Parathyroid adenoma (tissue), 2 donors: ENCODE measurements around the gene MBD2.

Experiments used
- H2AFZ ChIP-seq: fragments of 300-600 bp; sonication (generic); one replicate; pipeline ENCODE4 v1.7.0; 2017; ENCODE audit warnings: antibody characterized with exemption, mild to moderate bottlenecking
- H3K27ac ChIP-seq: fragments of 300-600 bp; sonication (generic); one replicate; pipeline ENCODE4 v1.7.0; 2017
- H3K27me3 ChIP-seq: fragments of 300-600 bp; sonication (generic); one replicate; pipeline ENCODE4 v1.7.0; 2017; ENCODE audit warnings: low read length; ENCODE audit not compliant: control insufficient read depth, insufficient read depth
- H3K36me3 ChIP-seq: fragments of 300-600 bp; sonication (generic); one replicate; pipeline ENCODE4 v1.7.0; 2017; ENCODE audit warnings: low read length; ENCODE audit not compliant: control insufficient read depth, insufficient read depth
- H3K4me1 ChIP-seq: fragments of 300-600 bp; sonication (generic); one replicate; pipeline ENCODE4 v1.7.0; 2017; ENCODE audit warnings: control low read depth
- H3K4me2 ChIP-seq: fragments of 300-600 bp; sonication (generic); one replicate; pipeline ENCODE4 v1.7.0; 2017; ENCODE audit warnings: low read length
- H3K4me3 ChIP-seq: fragments of 300-600 bp; sonication (generic); one replicate; pipeline ENCODE4 v1.7.0; 2017; ENCODE audit warnings: low read depth, low read length
- H3K79me2 ChIP-seq: fragments of 300-600 bp; sonication (generic); one replicate; pipeline ENCODE4 v1.7.0; 2017; ENCODE audit warnings: control low read depth
- H3K9ac ChIP-seq: fragments of 300-600 bp; sonication (generic); one replicate; pipeline ENCODE4 v1.7.0; 2017; ENCODE audit warnings: mild to moderate bottlenecking
- H3K9me3 ChIP-seq: fragments of 300-600 bp; sonication (generic); one replicate; pipeline ENCODE4 v1.7.0; 2017; ENCODE audit warnings: low read length; ENCODE audit not compliant: control insufficient read depth
- CTCF ChIP-seq: fragments of 300-600 bp; sonication (generic); IDR thresholded peaks from one replicate; pipeline ENCODE4 v1.7.0; 2017; ENCODE audit warnings: antibody characterized with exemption, mild to moderate bottlenecking
- donor health status: primary hyperparathyroidism.

MBD2 gene

GRCh38 chr18:54247511-54248175 is 23.2 kb upstream of the MBD2 start:
- H3K4me3 ChIP-seq = no peak overlapping the region
- H3K4me2 ChIP-seq = no peak overlapping the region
- H3K4me1 ChIP-seq = no peaks in the 10 kb centered on the region
- H3K27me3 ChIP-seq = no peaks in the 10 kb centered on the region
- H3K36me3 ChIP-seq = no peaks in the 10 kb centered on the region
- H3K9me3 ChIP-seq = no peaks in the 10 kb centered on the region
- no peaks in the 10 kb centered on the region for H3K79me2 ChIP-seq
- no peak for TF ChIP-seq CTCF
- no peak overlapping the region for H3K9ac ChIP-seq
- H3K27ac ChIP-seq = no peak overlapping the region
- H2AFZ ChIP-seq = peak overlapping the region; percentile 2

- H3K27me3 ChIP-seq = no peaks in the 10 kb centered on the region
- no peaks in the 10 kb centered on the region for H3K36me3 ChIP-seq
- no peak overlapping the region for H3K4me3 ChIP-seq
- H3K9ac ChIP-seq = no peak overlapping the region
- H3K4me2 ChIP-seq = no peak overlapping the region
- no peak for TF ChIP-seq CTCF
- no peaks in the 10 kb centered on the region for H3K9me3 ChIP-seq
- no peak overlapping the region for H3K27ac ChIP-seq
- no peaks in the 10 kb centered on the region for H3K4me1 ChIP-seq
- no peak overlapping the region for H2AFZ ChIP-seq
- no peaks in the 10 kb centered on the region for H3K79me2 ChIP-seq
Measured at GRCh38 chr18:54242327-54242726, 17.9 kb upstream of the MBD2 start.

GRCh38 chr18:54241483-54241882 is 17.0 kb upstream of the MBD2 start:
- H3K27ac ChIP-seq = no peak overlapping the region
- H2AFZ ChIP-seq = no peak overlapping the region
- no peak overlapping the region for H3K4me3 ChIP-seq
- no peaks in the 10 kb centered on the region for H3K36me3 ChIP-seq
- no peaks in the 10 kb centered on the region for H3K4me1 ChIP-seq
- no peak for TF ChIP-seq CTCF
- no peaks in the 10 kb centered on the region for H3K9me3 ChIP-seq
- H3K9ac ChIP-seq = no peak overlapping the region
- no peak overlapping the region for H3K4me2 ChIP-seq
- no peaks in the 10 kb centered on the region for H3K27me3 ChIP-seq
- no peaks in the 10 kb centered on the region for H3K79me2 ChIP-seq

GRCh38 chr18:54240629-54241107 is 16.2 kb upstream of the MBD2 start:
- TF ChIP-seq CTCF = no peak
- Histone ChIP-seq H3K27me3 (no peaks in the 10 kb centered on the region), H3K27ac (no peak overlapping the region), H3K4me2 (no peak overlapping the region), H3K9ac (no peak overlapping the region), H3K4me3 (no peak overlapping the region), H3K79me2 (no peaks in the 10 kb centered on the region), H3K36me3 (no peaks in the 10 kb centered on the region), H3K4me1 (no peaks in the 10 kb centered on the region), H3K9me3 (no peaks in the 10 kb centered on the region), H2AFZ (no peak overlapping the region)

- H3K9me3 ChIP-seq = no peaks in the 10 kb centered on the region
- no peak overlapping the region for H3K4me2 ChIP-seq
- TF ChIP-seq CTCF = no peak
- no peaks in the 10 kb centered on the region for H3K36me3 ChIP-seq
- H3K79me2 ChIP-seq = no peaks in the 10 kb centered on the region
- H3K4me3 ChIP-seq = no peak overlapping the region
- H3K27ac ChIP-seq = no peak overlapping the region
- no peaks in the 10 kb centered on the region for H3K4me1 ChIP-seq
- no peak overlapping the region for H2AFZ ChIP-seq
- no peaks in the 10 kb centered on the region for H3K27me3 ChIP-seq
- H3K9ac ChIP-seq = no peak overlapping the region
Measured at GRCh38 chr18:54239601-54240000, 15.1 kb upstream of the MBD2 start.
